BLaER1 (cell line): ENCODE data around the gene UNKL.

Experiments
- H3K27ac ChIP-seq: shearing (Covaris generic); formaldehyde crosslinking; 2 replicates; pipeline ENCODE4 v1.8.1; 2022
- H3K27me3 ChIP-seq: shearing (Covaris generic); formaldehyde crosslinking; 2 replicates; pipeline ENCODE4 v1.8.1; 2022
- H3K36me3 ChIP-seq: shearing (Covaris generic); formaldehyde crosslinking; 2 replicates; pipeline ENCODE4 v1.8.1; 2022
- H3K4me1 ChIP-seq: shearing (Covaris generic); formaldehyde crosslinking; 2 replicates; pipeline ENCODE4 v1.8.1; 2022
- H3K4me2 ChIP-seq: shearing (Covaris generic); formaldehyde crosslinking; 2 replicates; pipeline ENCODE4 v1.8.1; 2022
- H3K4me3 ChIP-seq: shearing (Covaris generic); formaldehyde crosslinking; 2 replicates; pipeline ENCODE4 v1.8.1; 2022
- H3K9ac ChIP-seq: shearing (Covaris generic); formaldehyde crosslinking; 2 replicates; pipeline ENCODE4 v1.8.1; 2022
- H3K9me3 ChIP-seq: shearing (Covaris generic); formaldehyde crosslinking; 2 replicates; pipeline ENCODE4 v1.8.1; 2022
- H4K20me1 ChIP-seq: shearing (Covaris generic); formaldehyde crosslinking; 2 replicates; pipeline ENCODE4 v1.8.1; 2022
- Cebpa-rat ChIP-seq: shearing (Covaris generic); IDR thresholded peaks from 2 replicates; pipeline ENCODE4 v1.8.1; 2022

Gene UNKL

GRCh38 chr16:1372292-1372950 is 42.1 kb downstream of the UNKL start:
- no peak for TF ChIP-seq Cebpa-rat
- Histone ChIP-seq H4K20me1 (peaks cover 63% of the 10 kb centered on the region), H3K9me3 (no peaks in the 10 kb centered on the region), H3K4me3 (no peak overlapping the region), H3K9ac (no peak overlapping the region), H3K4me1 (no peaks in the 10 kb centered on the region), H3K36me3 (peaks cover 77% of the 10 kb centered on the region), H3K27ac (no peak overlapping the region), H3K27me3 (no peaks in the 10 kb centered on the region), H3K4me2 (no peak overlapping the region)

GRCh38 chr16:1371054-1371978 is 43.2 kb downstream of the UNKL start:
- H3K9ac ChIP-seq = no peak overlapping the region
- 0 out of 2 replicates have a peak, but pooled peaks cover 6% of the 10 kb centered on the region for H3K4me1 ChIP-seq
- no peaks in the 10 kb centered on the region for H3K27me3 ChIP-seq
- H3K4me3 ChIP-seq = no peak overlapping the region
- H3K4me2 ChIP-seq = no peak overlapping the region
- peaks cover 77% of the 10 kb centered on the region for H3K36me3 ChIP-seq
- TF ChIP-seq Cebpa-rat = no peak
- H4K20me1 ChIP-seq = peaks cover 60% of the 10 kb centered on the region
- H3K27ac ChIP-seq = no peak overlapping the region
- H3K9me3 ChIP-seq = no peaks in the 10 kb centered on the region

DNA sequence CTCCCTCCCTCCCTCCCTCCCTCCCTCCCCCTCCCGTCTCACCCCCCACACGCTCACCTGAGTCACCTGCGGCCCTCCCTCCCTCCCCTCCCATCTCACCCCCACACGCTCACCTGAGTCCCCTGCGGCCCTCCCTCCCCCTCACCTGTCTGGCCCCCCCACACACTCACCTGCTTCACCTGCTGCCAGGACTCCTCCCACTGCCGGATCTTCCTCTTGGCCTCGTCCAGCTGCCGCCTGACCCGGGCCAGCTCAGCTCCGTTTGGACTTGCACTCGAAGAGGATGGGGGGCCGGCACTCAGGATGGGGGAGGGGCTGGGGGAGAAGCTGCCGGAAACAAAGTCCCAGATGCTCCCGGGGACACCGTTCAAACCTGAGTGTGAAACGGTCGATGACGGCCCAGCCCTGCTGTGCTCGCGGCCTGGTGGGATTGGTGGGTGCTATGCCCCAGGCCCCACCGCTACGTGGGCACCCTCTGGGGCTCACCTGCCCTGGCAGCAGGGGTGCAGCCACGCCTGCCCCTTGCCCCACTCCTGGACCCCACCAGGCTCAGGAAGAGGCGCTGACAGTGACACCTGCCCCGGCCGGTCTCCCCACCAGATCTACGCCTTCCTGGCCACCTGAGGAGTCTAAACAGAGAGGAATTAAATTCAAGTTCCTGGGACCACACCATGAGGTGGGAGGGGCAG is 46.9 kb downstream of the UNKL start:
- peaks cover 89% of the 10 kb centered on the region for H3K36me3 ChIP-seq
- no peak overlapping the region for H3K9ac ChIP-seq
- no peak overlapping the region for H3K27ac ChIP-seq
- 0 out of 2 replicates have a peak, but pooled peaks cover 12% of the 10 kb centered on the region for H3K4me1 ChIP-seq
- no peak overlapping the region for H3K4me3 ChIP-seq
- no peaks in the 10 kb centered on the region for H3K27me3 ChIP-seq
- no peak overlapping the region for H3K4me2 ChIP-seq
- peaks cover 73% of the 10 kb centered on the region for H4K20me1 ChIP-seq
- no peak for TF ChIP-seq Cebpa-rat
- H3K9me3 ChIP-seq = no peaks in the 10 kb centered on the region

DNA sequence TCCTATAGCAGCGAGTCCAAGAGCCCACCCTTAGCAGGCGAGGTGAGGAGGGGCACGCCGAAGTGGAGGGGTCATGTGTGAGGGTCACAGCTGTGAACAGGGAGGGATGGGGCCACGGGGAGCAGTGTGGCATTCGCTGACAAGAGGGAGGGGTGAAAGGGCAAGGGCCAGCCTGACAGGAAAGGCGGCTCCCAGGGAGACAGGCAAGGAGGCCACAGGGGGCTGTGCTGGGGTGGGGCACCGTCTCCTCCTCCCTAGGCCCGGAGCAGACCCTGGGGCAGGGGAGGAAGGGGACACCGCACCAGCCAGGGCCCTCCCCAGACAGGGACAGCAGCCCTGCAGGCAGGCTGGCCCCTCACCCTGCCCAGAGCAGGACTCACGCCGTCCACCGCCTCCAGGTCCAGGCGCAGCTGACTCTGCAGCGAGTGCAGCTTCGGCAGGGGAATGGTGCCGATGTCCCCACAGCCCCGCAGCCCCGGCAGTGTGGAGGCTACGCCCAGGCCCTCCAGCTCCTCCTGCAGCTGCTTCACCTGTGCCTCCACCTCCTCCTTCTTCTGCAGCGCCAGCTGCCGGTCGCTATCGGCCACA is 47.7 kb downstream of the UNKL start:
- no peak overlapping the region for H3K4me2 ChIP-seq
- no peaks in the 10 kb centered on the region for H3K27me3 ChIP-seq
- TF ChIP-seq Cebpa-rat = no peak
- H3K9ac ChIP-seq = no peak overlapping the region
- H3K9me3 ChIP-seq = no peaks in the 10 kb centered on the region
- H3K4me1 ChIP-seq = 0 out of 2 replicates have a peak, but pooled peaks cover 12% of the 10 kb centered on the region
- H4K20me1 ChIP-seq = peaks cover 73% of the 10 kb centered on the region
- H3K27ac ChIP-seq = no peak overlapping the region
- H3K36me3 ChIP-seq = peaks cover 89% of the 10 kb centered on the region
- no peak overlapping the region for H3K4me3 ChIP-seq

GRCh38 chr16:1366060-1366711 is 48.3 kb downstream of the UNKL start:
- no peak overlapping the region for H3K4me2 ChIP-seq
- no peaks in the 10 kb centered on the region for H3K9me3 ChIP-seq
- H3K36me3 ChIP-seq = peaks cover 89% of the 10 kb centered on the region
- H3K27ac ChIP-seq = no peak overlapping the region
- no peak overlapping the region for H3K9ac ChIP-seq
- 0 out of 2 replicates have a peak, but pooled peaks cover 12% of the 10 kb centered on the region for H3K4me1 ChIP-seq
- no peak for TF ChIP-seq Cebpa-rat
- no peak overlapping the region for H3K4me3 ChIP-seq
- no peaks in the 10 kb centered on the region for H3K27me3 ChIP-seq
- H4K20me1 ChIP-seq = peaks cover 69% of the 10 kb centered on the region

DNA sequence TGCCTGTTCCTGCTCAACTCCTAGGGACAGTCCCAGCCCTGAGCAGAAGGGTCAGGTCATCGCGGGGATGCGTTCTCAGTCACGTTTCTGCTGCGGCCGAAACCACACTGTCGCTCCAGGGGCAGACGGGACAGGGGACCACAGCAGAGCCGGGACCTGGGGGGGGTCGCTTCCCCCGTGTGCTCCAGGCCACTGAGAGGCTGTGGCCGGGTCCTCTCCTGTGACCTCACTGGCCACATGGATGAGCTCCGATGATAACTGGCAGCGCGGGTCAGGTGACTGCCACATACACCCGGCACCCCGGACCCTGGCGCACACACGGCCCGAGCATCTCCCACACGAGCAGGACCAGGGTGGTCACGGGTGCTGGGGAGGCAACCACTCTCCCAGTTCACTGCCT is 50.0 kb downstream of the UNKL start:
- TF ChIP-seq Cebpa-rat = no peak
- no peak overlapping the region for H3K4me3 ChIP-seq
- no peak overlapping the region for H3K9ac ChIP-seq
- H3K4me2 ChIP-seq = no peak overlapping the region
- peaks cover 70% of the 10 kb centered on the region for H4K20me1 ChIP-seq
- 0 out of 2 replicates have a peak, but pooled peaks cover 12% of the 10 kb centered on the region for H3K4me1 ChIP-seq
- H3K9me3 ChIP-seq = no peaks in the 10 kb centered on the region
- H3K27ac ChIP-seq = no peak overlapping the region
- H3K27me3 ChIP-seq = no peaks in the 10 kb centered on the region
- H3K36me3 ChIP-seq = peaks cover 89% of the 10 kb centered on the region

DNA sequence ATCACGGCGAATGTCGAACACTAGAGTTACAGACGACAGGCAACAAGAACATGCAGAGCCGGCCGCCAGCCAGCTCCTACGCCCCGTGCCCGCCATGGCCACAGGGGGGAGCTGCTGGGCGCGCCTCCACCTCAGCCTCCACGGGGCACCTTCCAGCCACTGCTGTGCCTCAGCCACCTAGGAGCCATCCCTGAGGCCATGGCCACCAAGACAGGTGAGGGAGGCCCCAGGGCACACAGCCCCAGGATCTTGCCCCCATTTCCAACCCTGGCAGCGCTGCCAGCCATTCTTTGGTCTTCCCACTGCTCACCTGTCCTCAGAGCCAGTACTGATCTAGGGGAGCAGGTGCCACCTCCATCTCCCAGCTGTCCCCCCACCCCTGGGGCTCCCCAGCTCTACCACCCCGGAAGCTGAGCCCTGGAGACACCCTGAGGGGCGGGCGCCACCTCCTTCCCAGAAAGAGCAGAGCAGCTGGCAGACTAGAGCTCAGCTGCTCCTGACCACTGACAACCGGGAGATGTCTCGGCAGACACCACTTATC is 50.9 kb downstream of the UNKL start:
- Histone ChIP-seq H3K4me2 (no peak overlapping the region), H3K4me1 (0 out of 2 replicates have a peak, but pooled peaks cover 12% of the 10 kb centered on the region), H4K20me1 (peaks cover 79% of the 10 kb centered on the region), H3K9me3 (no peaks in the 10 kb centered on the region), H3K27ac (no peak overlapping the region), H3K9ac (no peak overlapping the region), H3K4me3 (no peak overlapping the region), H3K36me3 (peaks cover 94% of the 10 kb centered on the region), H3K27me3 (no peaks in the 10 kb centered on the region)
- no peak for TF ChIP-seq Cebpa-rat

- Histone ChIP-seq H3K9ac (no peak overlapping the region), H3K4me3 (no peak overlapping the region), H3K9me3 (no peaks in the 10 kb centered on the region), H4K20me1 (peaks cover 87% of the 10 kb centered on the region), H3K27me3 (no peaks in the 10 kb centered on the region), H3K36me3 (peaks cover 96% of the 10 kb centered on the region), H3K4me1 (0 out of 2 replicates have a peak, but pooled peaks cover 12% of the 10 kb centered on the region), H3K27ac (no peak overlapping the region), H3K4me2 (no peak overlapping the region)
- no peak for TF ChIP-seq Cebpa-rat
These were observed 51.7 kb downstream of the UNKL start for GRCh38 chr16:1362807-1363206.
